ENCODE results near the gene PORCN. TPM values are rescaled to one million over a fixed set of nuclear protein-coding genes. Genes with fewer than 3 reads are reported as not detected.

Gene PORCN
- total RNA-seq, 2 experiments from 2014 or later = 12.5 to 13.3 TPM

Other genes with a start within 250 kb of the PORCN start
- not detected for gene SSX3, start 152.3 kb upstream of the PORCN start, total RNA-seq
- gene SSX4, start 125.5 kb upstream of the PORCN start, total RNA-seq = not detected
- not detected for gene SSX4B, start 97.0 kb upstream of the PORCN start, total RNA-seq
- gene SLC38A5, start 38.7 kb upstream of the PORCN start, total RNA-seq = 10 to 100 TPM; 78.3 to 78.9 TPM
- 10 to 100 TPM; 59.5 to 60.2 TPM for gene FTSJ1, start 32.8 kb upstream of the PORCN start, total RNA-seq
- gene EBP, start 12.8 kb downstream of the PORCN start, total RNA-seq = 100 to 1,000 TPM; 246 to 251 TPM
- 10 to 100 TPM; 19.5 to 20.4 TPM for gene TBC1D25, start 30.7 kb downstream of the PORCN start, total RNA-seq
- gene RBM3, start 65.5 kb downstream of the PORCN start, total RNA-seq = 100 to 1,000 TPM; 270 to 289 TPM
- 10 to 100 TPM; 37.8 to 44.5 TPM for gene WDR13, start 88.5 kb downstream of the PORCN start, total RNA-seq
- 100 to 1,000 TPM; 165 to 177 TPM for gene WAS, start 174.8 kb downstream of the PORCN start, total RNA-seq
- gene SUV39H1, start 187.7 kb downstream of the PORCN start, total RNA-seq = 10 to 100 TPM; 33.4 to 33.6 TPM